Epidermal melanocyte (primary cell): ENCODE results near the gene LRRC4.

Source experiments
- DNase-seq: peaks from one replicate; pipeline ENCODE4 v3.0.0; 2011; ENCODE audit warnings: low spot score; ENCODE audit not compliant: insufficient read length

LRRC4 gene

GRCh38 chr7:128006550-128007302 is 24.5 kb downstream of the LRRC4 start:
- DNase-seq = no peak

GRCh38 chr7:128005759-128006159 is 25.5 kb downstream of the LRRC4 start:
- no peak for DNase-seq

GRCh38 chr7:128005117-128005516 is 26.1 kb downstream of the LRRC4 start:
- no peak for DNase-seq

- DNase-seq = no peak
These were observed 26.6 kb downstream of the LRRC4 start for GRCh38 chr7:128004623-128005022.

GRCh38 chr7:128003787-128004186 is 27.4 kb downstream of the LRRC4 start:
- DNase-seq = no peak

GRCh38 chr7:128003167-128003566 is 28.1 kb downstream of the LRRC4 start:
- no peak for DNase-seq

GRCh38 chr7:128000854-128001265 is 30.4 kb downstream of the LRRC4 start:
- no peak for DNase-seq

GRCh38 chr7:128000048-128000447 is 31.2 kb downstream of the LRRC4 start:
- DNase-seq = no peak

- DNase-seq = no peak
These were observed 32.6 kb downstream of the LRRC4 start for GRCh38 chr7:127998671-127999070.

GRCh38 chr7:127997226-127997922 is 33.9 kb downstream of the LRRC4 start:
- no peak for DNase-seq

GRCh38 chr7:127996253-127997071 is 34.8 kb downstream of the LRRC4 start:
- DNase-seq = no peak

GRCh38 chr7:127995881-127996215 is 35.4 kb downstream of the LRRC4 start:
- no peak for DNase-seq

GRCh38 chr7:127995156-127995880 is 35.9 kb downstream of the LRRC4 start:
- DNase-seq = no peak

GRCh38 chr7:127993987-127994386 is 37.2 kb downstream of the LRRC4 start:
- DNase-seq = no peak

- no peak for DNase-seq
These were observed 37.9 kb downstream of the LRRC4 start for GRCh38 chr7:127993317-127993716.

GRCh38 chr7:127988751-127989150 is 42.5 kb downstream of the LRRC4 start:
- no peak for DNase-seq

GRCh38 chr7:127986581-127987521 is 44.4 kb downstream of the LRRC4 start:
- DNase-seq = no peak

- no peak for DNase-seq
These were observed 47.4 kb downstream of the LRRC4 start for GRCh38 chr7:127983804-127984332.

GRCh38 chr7:127981965-127982364 is 49.3 kb downstream of the LRRC4 start:
- DNase-seq = no peak

- DNase-seq = no peak
These were observed 50.3 kb downstream of the LRRC4 start for GRCh38 chr7:127980901-127981300.
